ENCODE measurements around the gene CA14.
"Not testable (repeated sequence)": the region's sequence is repeated elsewhere in the genome, so short reads cannot be mapped to it uniquely, and the experiment has no call there.

CA14 gene

DNA sequence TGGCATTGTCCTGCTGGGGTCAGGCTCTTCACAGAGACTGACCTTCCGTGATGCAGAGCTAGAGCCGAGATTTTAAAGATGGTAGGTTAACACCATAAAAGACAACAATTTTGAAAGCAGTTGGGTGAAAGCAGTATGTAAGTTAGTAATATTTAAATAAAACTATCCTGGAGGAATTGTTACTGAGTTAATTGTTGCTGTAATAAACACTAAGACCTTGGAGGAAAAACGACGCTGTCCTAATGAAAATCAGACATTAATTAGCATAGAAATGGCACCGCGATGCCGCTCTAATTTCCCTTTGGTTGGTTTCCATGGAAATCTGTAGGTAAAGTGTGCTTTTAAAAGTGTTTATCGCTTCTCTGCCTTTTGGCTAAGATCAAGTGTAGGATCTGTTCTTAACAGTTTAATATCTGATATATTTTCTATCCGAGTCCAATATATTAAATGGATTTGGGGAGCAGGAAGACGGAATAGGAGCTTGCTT lies 20.9 kb upstream of the CA14 start:
- in situ Hi-C loops (cut with HindIII; ENCODE audit: low sequenced_read_pairs): no loop called here
- peak overlapping the region; percentile 74 for H3K4me3 ChIP-seq (ENCODE audit: low read depth, low read length)
- no peak for DNase-seq (ENCODE audit: low read depth, low spot score)
- TF ChIP-seq, protein P1, sequence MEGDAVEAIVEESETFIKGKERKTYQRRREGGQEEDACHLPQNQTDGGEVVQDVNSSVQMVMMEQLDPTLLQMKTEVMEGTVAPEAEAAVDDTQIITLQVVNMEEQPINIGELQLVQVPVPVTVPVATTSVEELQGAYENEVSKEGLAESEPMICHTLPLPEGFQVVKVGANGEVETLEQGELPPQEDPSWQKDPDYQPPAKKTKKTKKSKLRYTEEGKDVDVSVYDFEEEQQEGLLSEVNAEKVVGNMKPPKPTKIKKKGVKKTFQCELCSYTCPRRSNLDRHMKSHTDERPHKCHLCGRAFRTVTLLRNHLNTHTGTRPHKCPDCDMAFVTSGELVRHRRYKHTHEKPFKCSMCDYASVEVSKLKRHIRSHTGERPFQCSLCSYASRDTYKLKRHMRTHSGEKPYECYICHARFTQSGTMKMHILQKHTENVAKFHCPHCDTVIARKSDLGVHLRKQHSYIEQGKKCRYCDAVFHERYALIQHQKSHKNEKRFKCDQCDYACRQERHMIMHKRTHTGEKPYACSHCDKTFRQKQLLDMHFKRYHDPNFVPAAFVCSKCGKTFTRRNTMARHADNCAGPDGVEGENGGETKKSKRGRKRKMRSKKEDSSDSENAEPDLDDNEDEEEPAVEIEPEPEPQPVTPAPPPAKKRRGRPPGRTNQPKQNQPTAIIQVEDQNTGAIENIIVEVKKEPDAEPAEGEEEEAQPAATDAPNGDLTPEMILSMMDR (IDR thresholded peaks at IDR 0.05; ENCODE audit: low read depth, low read length): no peak

DNA sequence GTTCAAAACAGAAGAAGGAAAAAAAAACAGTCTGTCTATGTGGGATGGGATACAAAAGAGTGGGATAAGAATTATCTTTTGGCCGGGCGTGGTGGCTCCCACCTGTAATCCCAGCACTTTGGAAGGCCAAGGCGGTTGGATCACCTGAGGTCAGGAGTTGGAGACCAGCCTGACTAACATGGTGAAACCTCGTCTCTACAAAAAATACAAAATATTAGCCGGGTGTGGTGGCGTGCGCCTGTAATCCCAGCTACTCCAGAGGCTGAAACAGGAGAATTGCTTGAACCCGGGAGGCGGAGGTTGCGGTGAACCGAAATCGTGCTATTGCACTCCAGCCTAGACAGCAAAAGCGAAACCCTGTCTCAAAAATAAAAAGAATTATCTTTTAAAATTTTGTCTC lies 20.4 kb upstream of the CA14 start:
- DNase-seq (ENCODE audit: low read depth, low spot score); H3K4me3 ChIP-seq (ENCODE audit: low read depth, low read length); in situ Hi-C loops (cut with HindIII; ENCODE audit: low sequenced_read_pairs): not testable (repeated sequence)

DNA sequence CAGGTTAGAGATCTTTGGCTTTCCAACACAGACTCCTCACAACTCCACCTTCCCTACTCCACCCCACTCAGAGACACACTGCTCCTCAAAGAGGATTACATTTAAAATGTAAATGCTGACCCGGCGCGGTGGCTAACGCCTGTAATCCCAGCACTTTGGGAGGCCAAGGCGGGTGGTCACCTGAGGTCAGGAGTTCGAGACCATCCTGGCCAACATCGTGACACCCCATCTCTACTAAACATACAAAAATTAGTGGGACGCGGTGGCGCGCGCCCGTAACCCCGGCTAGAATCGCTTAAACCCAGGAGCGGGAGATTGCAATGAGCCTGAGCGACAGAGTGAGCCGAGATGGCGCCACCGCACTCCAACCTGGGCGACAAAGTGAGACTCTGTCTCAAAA lies 19.8 kb upstream of the CA14 start:
- in situ Hi-C loops (cut with HindIII; ENCODE audit: low sequenced_read_pairs): no loop called here
- H3K4me3 ChIP-seq (ENCODE audit: low read depth, low read length): no peak overlapping the region
- TF ChIP-seq, protein P1 (IDR thresholded peaks at IDR 0.05; ENCODE audit: low read depth, low read length): no peak
- DNase-seq (ENCODE audit: low read depth, low spot score): no peak

DNA sequence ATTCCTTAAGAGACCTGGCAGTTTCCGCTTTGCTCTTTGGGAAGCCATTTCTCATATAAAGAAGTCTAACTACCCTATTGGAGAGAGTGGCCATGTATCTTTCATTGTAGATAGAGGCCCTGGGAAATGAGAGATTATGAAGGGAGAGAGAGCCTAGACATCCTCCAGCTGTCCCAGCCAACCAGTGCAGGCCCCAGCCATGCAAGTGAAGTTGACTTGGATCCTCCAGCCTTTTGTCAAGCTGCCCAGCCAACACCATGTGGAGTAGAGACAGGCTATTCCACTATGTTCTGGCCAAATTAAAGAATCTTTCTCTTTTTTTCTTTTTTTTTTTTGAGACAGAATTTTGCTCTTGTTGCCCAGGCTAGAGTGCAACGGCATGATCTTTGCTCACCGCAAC lies 14.6 kb upstream of the CA14 start:
- in situ Hi-C loops (cut with HindIII; ENCODE audit: low sequenced_read_pairs): no loop called here
- TF ChIP-seq, protein P1 (IDR thresholded peaks at IDR 0.05; ENCODE audit: low read depth, low read length): no peak

DNA sequence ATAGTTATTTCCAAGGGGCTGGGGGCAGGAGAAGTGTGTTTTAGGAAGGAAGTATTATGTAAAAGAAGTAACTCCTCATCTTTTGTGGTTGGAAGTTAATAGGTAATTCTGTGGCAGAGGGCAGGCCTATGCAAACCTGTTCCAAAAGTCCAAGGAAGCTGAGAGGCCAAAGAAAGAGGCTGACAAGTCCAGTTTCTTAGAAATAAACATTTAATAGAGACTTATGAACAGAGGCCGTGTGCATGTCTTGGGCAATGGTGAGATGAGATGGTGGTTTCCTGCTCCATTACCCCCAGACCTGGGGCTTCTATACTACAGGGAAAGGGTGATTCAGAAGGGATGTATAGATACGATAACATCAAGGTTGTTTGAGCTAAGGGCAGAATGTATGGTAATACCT lies 7.6 kb upstream of the CA14 start:
- in situ Hi-C loops (cut with HindIII; ENCODE audit: low sequenced_read_pairs): no loop called here

More for the DNA sequence above, 14.6 kb upstream of the CA14 start:
- no peak for DNase-seq (ENCODE audit: low read depth, low spot score)
- H3K4me3 ChIP-seq (ENCODE audit: low read depth, low read length): no peak overlapping the region

DNA sequence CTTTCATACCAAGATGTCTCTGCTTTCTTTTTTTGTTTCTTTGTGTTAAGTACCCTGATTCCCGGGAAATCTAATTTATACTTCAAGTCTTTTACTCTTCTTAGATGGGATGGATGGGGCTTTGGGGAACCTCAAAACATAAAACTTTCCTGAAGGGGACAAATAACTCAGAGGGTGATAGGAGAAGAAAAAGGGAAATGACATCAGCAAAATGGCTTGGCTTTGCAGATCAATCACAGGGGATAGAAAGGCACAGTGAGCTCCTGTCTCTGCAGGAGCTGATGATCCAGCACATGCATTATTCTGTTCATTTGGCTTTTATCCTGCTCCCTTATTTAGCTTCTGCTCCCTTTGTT lies 1.4 kb upstream of the CA14 start:
- H3K4me3 ChIP-seq (ENCODE audit: low read depth, low read length): no peak overlapping the region
- TF ChIP-seq, protein P1 (IDR thresholded peaks at IDR 0.05; ENCODE audit: low read depth, low read length): no peak
- in situ Hi-C loops (cut with HindIII; ENCODE audit: low sequenced_read_pairs): no loop called here

More for the DNA sequence above, 7.6 kb upstream of the CA14 start:
- H3K4me3 ChIP-seq (ENCODE audit: low read depth, low read length): no peak overlapping the region
- TF ChIP-seq, protein P1 (IDR thresholded peaks at IDR 0.05; ENCODE audit: low read depth, low read length): no peak
- no peak for DNase-seq (ENCODE audit: low read depth, low spot score)

DNA sequence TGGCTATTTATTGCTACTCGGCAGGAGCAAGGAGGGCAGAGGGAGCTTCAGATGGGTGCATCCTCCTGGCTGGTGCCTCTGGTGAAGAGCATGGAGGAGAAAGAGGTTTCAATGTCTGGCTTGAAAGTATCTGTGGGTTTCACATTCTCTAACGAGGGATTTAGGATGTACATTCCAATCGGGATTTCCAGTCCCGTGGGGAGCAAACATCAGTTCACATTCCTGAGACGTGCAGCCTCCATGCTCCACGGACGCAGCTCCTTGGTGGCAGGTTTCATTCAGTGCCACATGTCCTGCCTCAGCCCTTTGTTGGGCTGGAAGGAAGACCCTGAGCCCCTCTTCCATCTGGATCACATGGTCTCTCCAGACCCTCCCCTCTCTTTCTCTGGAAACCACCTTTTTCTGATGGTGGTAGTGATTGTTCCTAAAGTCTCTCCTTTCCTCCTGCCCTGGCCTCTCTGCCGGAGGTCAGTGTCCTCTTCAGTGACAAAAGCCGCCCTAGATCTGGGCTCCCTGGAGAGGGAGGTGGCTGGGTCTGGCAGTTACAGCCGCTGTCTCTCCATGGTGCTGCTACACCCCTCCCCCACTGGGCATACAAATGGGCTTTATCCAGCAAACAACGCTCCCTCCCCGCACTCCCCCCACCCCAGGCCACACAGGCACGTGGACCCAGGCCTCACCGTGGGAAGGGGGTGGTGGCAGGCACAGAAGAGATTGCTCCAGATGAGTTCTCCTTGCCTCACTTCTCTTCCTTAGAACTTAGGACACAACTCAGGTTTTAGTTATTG lies 826 bp upstream of the CA14 start:
- H3K4me3 ChIP-seq (ENCODE audit: low read depth, low read length): no peak overlapping the region
- TF ChIP-seq, protein P1 (IDR thresholded peaks at IDR 0.05; ENCODE audit: low read depth, low read length): no peak
- no peak for DNase-seq (ENCODE audit: low read depth, low spot score)
- in situ Hi-C loops (cut with HindIII; ENCODE audit: low sequenced_read_pairs): no loop called here

More for the DNA sequence above, 1.4 kb upstream of the CA14 start:
- DNase-seq (ENCODE audit: low read depth, low spot score): no peak

Data from astrocyte of the spinal cord (primary cell).